Muscle layer of colon (tissue), 2 donors: Measurements from ENCODE around the gene NOS1.

ENCODE experiments used
- H3K27ac ChIP-seq: one replicate; pipeline ENCODE4 v1.7.0; 2013; ENCODE audit warnings: low read depth, mild to moderate bottlenecking, low read length, moderate library complexity
- H3K27me3 ChIP-seq, 2 donors: one replicate each; pipeline ENCODE4 v1.7.0; 2013; ENCODE audit warnings: low read length in 2 of 2, mild to moderate bottlenecking in 2 of 2; ENCODE audit not compliant: insufficient read depth in 2 of 2, control insufficient read depth in 1 of 2
- H3K36me3 ChIP-seq: one replicate; pipeline ENCODE4 v1.7.0; 2013; ENCODE audit warnings: mild to moderate bottlenecking, low read length; ENCODE audit not compliant: insufficient read depth
- H3K4me1 ChIP-seq: one replicate; pipeline ENCODE4 v1.7.0; 2013; ENCODE audit warnings: mild to moderate bottlenecking, low read length; ENCODE audit not compliant: insufficient read depth
- H3K4me3 ChIP-seq, 2 donors: one replicate each; pipeline ENCODE4 v1.7.0; 2013; ENCODE audit warnings: low read length in 2 of 2, low read depth in 1 of 2, mild to moderate bottlenecking in 1 of 2, moderate library complexity in 1 of 2
- H3K9ac ChIP-seq: one replicate; pipeline ENCODE4 v1.7.0; 2013; ENCODE audit warnings: low read length
- H3K9me3 ChIP-seq: one replicate; pipeline ENCODE4 v1.7.0; 2013; ENCODE audit warnings: mild to moderate bottlenecking, low read length
- donor health status: abdominal sarcoma.
- donor health status: Adenocarcinoma of cecum.

The NOS1 gene

DNA sequence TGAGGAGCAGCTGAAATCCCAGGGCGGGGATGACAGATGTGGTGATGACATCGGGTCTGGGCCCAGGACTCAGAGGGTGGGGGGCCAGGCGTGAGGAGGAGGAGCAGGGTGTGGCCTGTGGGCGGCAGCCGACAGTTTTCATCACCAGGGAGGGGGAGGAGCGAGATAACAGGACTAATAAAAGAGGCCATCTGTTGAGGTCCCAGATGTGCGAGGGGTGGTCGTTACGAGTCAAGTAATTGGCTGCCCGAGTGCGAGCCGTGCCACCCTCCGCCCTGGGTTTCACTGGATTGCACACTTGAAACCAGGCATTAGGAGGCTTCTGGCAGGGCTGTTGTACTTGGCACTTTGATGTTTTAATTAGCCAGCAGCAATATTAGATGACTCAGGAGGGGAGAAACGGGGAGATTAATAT is 67.2 kb downstream of the NOS1 start:
- Histone ChIP-seq H3K9me3 (no peaks in the 10 kb centered on the region), H3K4me1 (no peaks in the 10 kb centered on the region), H3K36me3 (no peaks in the 10 kb centered on the region), H3K9ac (no peak overlapping the region), H3K27me3 (no peaks in the 10 kb centered on the region), H3K4me3 (no peak overlapping the region), H3K27ac (no peak overlapping the region)

- Histone ChIP-seq H3K36me3 (no peaks in the 10 kb centered on the region), H3K27ac (no peak overlapping the region), H3K4me1 (no peaks in the 10 kb centered on the region), H3K9me3 (no peaks in the 10 kb centered on the region), H3K4me3 (no peak overlapping the region), H3K9ac (no peak overlapping the region), H3K27me3 (no peaks in the 10 kb centered on the region)
Observed at GRCh38 chr12:117293510-117293909, 67.9 kb downstream of the NOS1 start.

DNA sequence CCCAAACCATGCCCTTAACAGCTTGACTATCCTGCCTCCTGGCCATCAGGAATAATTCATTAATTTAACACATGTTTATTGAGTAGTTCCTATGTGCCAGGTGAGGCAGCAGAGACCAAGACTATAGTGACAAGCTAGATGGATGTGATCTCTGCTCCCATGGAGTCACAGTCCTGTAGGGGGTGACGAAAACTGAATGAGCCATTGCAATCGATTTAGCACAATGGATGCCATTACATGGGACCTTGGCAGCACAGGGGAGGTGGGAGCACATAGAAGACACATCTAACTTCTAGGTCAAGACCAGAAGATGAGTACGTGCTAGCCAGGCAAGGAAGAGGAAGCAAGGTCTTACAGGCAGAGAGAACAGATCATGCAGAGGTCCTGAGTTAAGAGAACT is 68.7 kb downstream of the NOS1 start:
- no peak overlapping the region for H3K27ac ChIP-seq
- no peak overlapping the region for H3K9ac ChIP-seq
- no peaks in the 10 kb centered on the region for H3K9me3 ChIP-seq
- no peaks in the 10 kb centered on the region for H3K27me3 ChIP-seq
- no peaks in the 10 kb centered on the region for H3K4me1 ChIP-seq
- H3K36me3 ChIP-seq = no peaks in the 10 kb centered on the region
- H3K4me3 ChIP-seq = no peak overlapping the region

DNA sequence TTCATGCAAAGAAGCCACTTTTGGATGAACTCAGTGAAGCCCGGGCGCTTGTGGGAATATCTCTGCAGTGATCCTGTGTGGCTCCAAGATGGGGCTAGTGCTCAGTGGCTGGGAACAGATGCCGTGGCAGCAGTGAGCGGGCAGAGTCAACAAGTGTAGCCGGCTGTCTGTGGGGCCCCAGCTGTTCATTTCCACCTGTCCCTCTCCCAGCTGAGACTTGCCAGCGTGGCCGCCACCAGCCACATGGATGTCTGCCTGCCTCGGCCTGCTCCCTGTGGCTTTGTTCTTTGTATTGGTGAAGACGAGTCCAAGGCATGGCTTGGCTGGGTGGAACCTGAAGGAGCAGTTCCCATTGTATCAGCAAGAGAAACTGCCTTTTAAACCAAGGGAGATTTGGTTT is 77.3 kb downstream of the NOS1 start:
- no peaks in the 10 kb centered on the region for H3K36me3 ChIP-seq
- H3K9ac ChIP-seq = no peak overlapping the region
- no peaks in the 10 kb centered on the region for H3K4me1 ChIP-seq
- no peak overlapping the region for H3K27ac ChIP-seq
- H3K4me3 ChIP-seq = no peak overlapping the region
- H3K27me3 ChIP-seq = no peaks in the 10 kb centered on the region
- H3K9me3 ChIP-seq = no peaks in the 10 kb centered on the region

- no peaks in the 10 kb centered on the region for H3K36me3 ChIP-seq
- no peak overlapping the region for H3K4me3 ChIP-seq
- no peaks in the 10 kb centered on the region for H3K4me1 ChIP-seq
- no peak overlapping the region for H3K9ac ChIP-seq
- H3K27ac ChIP-seq = no peak overlapping the region
- H3K9me3 ChIP-seq = no peaks in the 10 kb centered on the region
- H3K27me3 ChIP-seq = no peaks in the 10 kb centered on the region
Observed at GRCh38 chr12:117282490-117282889, 78.9 kb downstream of the NOS1 start.

- Histone ChIP-seq H3K27me3 (no peaks in the 10 kb centered on the region), H3K9me3 (no peaks in the 10 kb centered on the region), H3K36me3 (no peaks in the 10 kb centered on the region), H3K9ac (no peak overlapping the region), H3K4me3 (no peak overlapping the region), H3K27ac (no peak overlapping the region), H3K4me1 (no peaks in the 10 kb centered on the region)
Observed at GRCh38 chr12:117280019-117280680, 81.3 kb downstream of the NOS1 start.

DNA sequence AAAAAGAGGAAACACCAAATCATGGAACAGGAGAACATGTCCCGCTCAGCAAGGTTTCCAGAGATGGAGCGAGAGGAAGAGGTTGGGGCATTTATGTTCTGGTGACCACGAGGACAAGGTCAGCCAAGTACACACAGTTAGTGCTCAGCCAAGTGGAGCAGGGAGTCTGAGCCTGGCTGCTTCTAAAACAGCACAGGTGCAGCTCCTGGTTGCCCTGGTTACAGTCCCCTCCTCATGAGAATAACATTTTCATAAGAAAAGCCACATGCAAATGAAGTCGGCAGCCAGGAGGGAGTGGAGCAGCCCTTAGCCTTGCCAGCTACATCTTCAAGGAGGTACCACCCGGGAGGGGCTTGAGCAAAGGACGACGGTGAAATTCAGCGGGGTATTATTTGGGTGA is 81.8 kb downstream of the NOS1 start:
- no peak overlapping the region for H3K27ac ChIP-seq
- no peaks in the 10 kb centered on the region for H3K9me3 ChIP-seq
- H3K36me3 ChIP-seq = no peaks in the 10 kb centered on the region
- H3K27me3 ChIP-seq = no peaks in the 10 kb centered on the region
- H3K9ac ChIP-seq = no peak overlapping the region
- no peak overlapping the region for H3K4me3 ChIP-seq
- H3K4me1 ChIP-seq = no peaks in the 10 kb centered on the region

GRCh38 chr12:117277875-117278274 is 83.6 kb downstream of the NOS1 start:
- Histone ChIP-seq H3K36me3 (no peaks in the 10 kb centered on the region), H3K9ac (no peak overlapping the region), H3K27me3 (no peaks in the 10 kb centered on the region), H3K4me1 (no peaks in the 10 kb centered on the region), H3K27ac (no peak overlapping the region), H3K4me3 (no peak overlapping the region), H3K9me3 (no peaks in the 10 kb centered on the region)

DNA sequence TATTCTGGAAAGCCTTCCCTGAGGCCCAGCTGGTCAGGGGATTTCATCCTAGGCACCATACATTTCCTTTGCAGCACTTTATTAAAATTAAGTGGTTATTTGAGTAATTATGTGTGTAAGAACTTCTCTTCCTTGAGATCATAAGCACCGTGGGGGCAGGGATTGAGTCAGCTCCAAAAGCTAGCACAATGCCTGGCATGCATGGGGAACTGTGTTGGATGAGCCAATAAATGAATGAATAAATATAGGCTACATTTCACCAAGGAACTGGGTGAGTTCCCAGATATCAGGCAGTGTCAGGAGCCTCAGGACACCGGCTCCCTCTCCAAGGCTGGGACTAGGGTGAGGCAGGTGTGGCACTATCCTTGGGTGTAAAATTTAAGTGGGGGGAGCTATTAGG is 88.3 kb downstream of the NOS1 start:
- H3K36me3 ChIP-seq = no peaks in the 10 kb centered on the region
- H3K9ac ChIP-seq = no peak overlapping the region
- H3K4me1 ChIP-seq = no peaks in the 10 kb centered on the region
- H3K9me3 ChIP-seq = no peaks in the 10 kb centered on the region
- H3K4me3 ChIP-seq = no peak overlapping the region
- H3K27ac ChIP-seq = no peak overlapping the region
- no peaks in the 10 kb centered on the region for H3K27me3 ChIP-seq

- Histone ChIP-seq H3K9me3 (no peaks in the 10 kb centered on the region), H3K9ac (no peak overlapping the region), H3K27ac (no peak overlapping the region), H3K36me3 (no peaks in the 10 kb centered on the region), H3K27me3 (no peaks in the 10 kb centered on the region), H3K4me1 (no peaks in the 10 kb centered on the region), H3K4me3 (no peak overlapping the region)
Observed at GRCh38 chr12:117272690-117273089, 88.7 kb downstream of the NOS1 start.

DNA sequence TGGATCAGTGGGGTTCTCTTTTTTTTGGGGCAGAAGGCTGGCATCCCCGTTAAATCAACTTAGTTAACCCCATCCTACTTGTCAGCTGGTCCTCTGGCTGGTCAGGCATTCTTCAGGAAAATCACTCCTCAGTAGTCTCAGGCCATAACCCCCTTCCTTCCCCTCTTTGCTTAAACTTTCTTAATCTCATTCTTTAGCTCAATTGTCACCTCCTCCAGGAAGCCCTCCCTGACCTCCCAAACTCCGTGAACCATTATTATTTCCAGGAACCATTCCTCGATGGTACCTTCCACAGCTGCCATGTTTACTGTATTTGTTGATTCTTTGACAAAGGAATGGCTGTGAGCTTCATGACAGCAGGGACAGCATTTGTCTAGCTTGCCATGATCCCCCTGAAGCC is 98.7 kb downstream of the NOS1 start:
- Histone ChIP-seq H3K36me3 (no peaks in the 10 kb centered on the region), H3K27me3 (no peaks in the 10 kb centered on the region), H3K9me3 (no peaks in the 10 kb centered on the region), H3K4me1 (no peaks in the 10 kb centered on the region), H3K9ac (no peak overlapping the region), H3K27ac (no peak overlapping the region), H3K4me3 (no peak overlapping the region)

DNA sequence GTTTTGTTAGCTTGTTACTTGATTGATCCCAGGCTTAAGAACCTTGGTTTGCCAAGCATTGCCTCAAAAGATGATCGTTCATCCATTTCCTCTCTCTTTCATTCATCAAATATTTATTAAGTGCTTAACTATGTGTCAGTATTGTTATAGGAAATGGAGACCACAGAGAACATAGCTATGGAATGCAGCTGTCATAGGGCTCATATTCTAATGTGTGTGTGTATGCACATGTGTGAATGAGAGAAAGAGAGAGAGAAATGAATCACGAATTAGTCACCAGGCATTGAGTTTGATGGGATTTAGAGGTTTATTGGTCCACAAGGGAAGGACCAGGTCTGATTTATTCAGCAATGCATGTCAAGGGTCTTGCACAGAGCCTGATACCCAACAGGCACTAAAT is 100.2 kb downstream of the NOS1 start:
- no peaks in the 10 kb centered on the region for H3K27me3 ChIP-seq

More for the DNA sequence above, 100.2 kb downstream of the NOS1 start:
- Histone ChIP-seq H3K9me3 (no peaks in the 10 kb centered on the region), H3K9ac (no peak overlapping the region), H3K36me3 (no peaks in the 10 kb centered on the region), H3K4me1 (no peaks in the 10 kb centered on the region), H3K27ac (no peak overlapping the region), H3K4me3 (no peak overlapping the region)
